COLO829 (cell line): ENCODE data around the gene ANO7.

ENCODE experiments used
- DNase-seq: peaks from one replicate; pipeline ENCODE4 v3.0.0; 2012; ENCODE audit warnings: low spot score

ANO7 gene

GRCh38 chr2:241208058-241208457 is 19.6 kb downstream of the ANO7 start:
- DNase-seq: no peak

DNA sequence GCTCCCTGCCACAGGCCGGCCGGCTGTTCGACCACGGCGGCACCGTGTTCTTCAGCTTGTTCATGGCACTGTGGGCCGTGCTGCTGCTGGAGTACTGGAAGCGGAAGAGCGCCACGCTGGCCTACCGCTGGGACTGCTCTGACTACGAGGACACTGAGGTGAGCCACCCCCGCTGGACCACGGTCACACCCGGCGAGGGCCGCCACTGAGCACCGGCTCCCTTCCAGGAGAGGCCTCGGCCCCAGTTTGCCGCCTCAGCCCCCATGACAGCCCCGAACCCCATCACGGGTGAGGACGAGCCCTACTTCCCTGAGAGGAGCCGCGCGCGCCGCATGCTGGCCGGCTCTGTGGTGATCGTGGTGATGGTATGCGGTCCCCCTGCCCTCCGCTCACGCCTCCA is 20.8 kb downstream of the ANO7 start:
- DNase-seq: no peak

DNA sequence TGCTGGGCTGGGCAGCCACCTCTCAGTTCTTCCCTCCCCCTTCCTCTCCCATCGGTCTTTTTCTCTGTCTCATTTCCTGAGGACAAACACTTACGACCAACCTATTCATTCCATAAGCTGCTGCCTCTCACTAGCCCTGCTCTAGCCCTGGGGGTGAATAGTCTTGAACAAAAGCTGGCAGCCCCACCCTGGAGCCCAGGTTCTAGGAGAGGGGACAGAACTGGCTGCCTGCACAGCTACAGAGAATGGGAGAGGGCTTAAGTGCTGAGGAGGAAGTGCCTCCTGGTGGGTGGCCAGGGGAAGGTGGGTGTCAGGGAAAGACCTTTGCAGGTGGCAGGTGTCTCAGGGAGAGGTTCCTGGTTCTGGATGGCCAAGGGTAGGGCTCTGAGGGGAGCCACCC is 22.8 kb downstream of the ANO7 start:
- DNase-seq: no peak

GRCh38 chr2:241213041-241213440 is 24.6 kb downstream of the ANO7 start:
- no peak for DNase-seq

DNA sequence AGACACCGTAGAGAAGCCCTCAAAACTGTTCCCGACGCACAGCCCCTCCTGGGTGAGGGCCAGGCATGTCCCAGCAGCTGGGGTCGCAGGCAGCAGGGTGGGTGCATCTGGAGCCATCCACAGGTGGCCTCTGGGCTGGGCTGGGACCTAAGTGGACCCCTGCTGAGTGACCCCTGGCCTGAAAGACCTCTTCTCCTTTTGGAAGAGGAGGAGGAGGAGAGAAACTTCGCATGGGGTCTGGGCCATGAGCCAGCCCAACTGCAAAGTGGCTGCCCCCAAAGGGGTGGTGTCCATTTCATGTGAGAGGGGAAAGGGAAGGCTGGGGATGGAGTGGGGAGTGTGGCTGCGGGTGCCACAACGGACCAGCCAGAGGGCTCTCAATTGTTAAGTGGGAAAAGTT is 25.1 kb downstream of the ANO7 start:
- no peak for DNase-seq

DNA sequence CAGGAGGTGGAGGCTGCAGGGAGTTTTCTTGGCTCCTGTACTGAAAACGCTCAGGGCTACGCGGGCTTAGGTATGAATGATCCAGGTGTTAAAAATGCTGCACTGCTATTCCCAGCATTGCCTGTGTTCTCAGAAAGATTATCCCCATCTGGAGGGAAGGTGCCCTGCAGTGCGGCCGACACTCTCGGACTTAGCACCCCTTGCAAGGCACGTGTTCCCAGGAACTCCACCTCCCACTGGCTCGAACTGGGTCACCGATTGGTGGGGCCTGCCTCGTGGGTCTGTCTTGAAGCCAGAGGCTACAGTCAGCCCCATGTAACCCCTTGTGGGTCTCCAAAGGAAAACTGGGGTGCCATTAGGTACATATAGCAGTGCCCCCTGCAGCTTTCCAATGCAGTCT is 25.7 kb downstream of the ANO7 start:
- no peak for DNase-seq

- no peak for DNase-seq
Observed at GRCh38 chr2:241214766-241215165, 26.3 kb downstream of the ANO7 start.

DNA sequence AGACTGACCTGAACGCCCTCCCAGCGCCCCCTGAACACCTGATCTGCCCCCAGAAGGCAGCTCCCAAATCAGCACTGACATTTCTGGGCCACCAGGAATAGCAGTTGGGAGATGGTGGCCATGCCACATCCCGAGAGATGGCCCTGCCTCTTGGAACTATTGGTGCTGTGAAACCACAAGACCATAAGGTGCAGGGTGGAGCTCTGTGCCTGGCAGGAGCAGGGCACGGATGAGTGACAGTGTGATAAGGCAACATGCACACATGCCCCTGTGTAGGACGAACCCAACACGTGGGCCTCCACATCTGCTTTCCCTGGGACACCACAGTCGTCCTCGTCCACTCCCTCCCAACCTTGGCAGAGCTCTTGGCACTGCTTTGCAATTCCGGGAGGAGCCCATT is 26.9 kb downstream of the ANO7 start:
- DNase-seq: no peak

GRCh38 chr2:241216211-241216761 is 27.8 kb downstream of the ANO7 start:
- no peak for DNase-seq

DNA sequence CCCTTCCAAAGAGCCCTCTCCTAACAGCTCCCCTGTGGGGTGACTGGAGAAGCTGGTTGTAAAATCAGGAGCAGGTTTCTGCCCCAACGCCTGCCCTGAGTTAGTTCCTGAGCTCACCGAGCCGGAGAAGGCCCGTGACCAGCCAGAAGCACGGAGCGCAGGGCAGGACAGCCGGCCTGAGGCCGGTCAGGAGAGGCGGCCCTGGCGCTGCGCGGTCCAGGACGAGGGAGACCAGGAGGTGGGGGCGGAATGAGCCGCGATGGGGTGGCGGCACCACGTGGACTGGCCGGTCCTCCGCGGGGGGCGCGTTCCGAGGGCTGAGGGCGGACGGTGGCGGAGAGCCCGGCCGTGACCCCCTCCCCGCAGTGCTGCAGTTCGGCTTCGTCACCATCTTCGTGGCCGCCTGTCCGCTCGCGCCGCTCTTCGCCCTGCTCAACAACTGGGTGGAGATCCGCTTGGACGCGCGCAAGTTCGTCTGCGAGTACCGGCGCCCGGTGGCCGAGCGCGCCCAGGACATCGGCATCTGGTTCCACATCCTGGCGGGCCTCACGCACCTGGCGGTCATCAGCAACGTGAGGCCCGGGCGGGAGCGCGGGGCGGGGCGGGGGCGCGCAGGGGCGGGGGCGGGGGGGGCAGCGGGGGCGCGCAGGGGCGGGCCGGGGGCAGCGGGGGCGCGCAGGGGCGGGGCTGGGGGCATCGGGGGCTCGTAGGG is 29.0 kb downstream of the ANO7 start:
- DNase-seq: peak; percentile 56

- no peak for DNase-seq
Observed at GRCh38 chr2:241218131-241219029, 29.9 kb downstream of the ANO7 start.

DNA sequence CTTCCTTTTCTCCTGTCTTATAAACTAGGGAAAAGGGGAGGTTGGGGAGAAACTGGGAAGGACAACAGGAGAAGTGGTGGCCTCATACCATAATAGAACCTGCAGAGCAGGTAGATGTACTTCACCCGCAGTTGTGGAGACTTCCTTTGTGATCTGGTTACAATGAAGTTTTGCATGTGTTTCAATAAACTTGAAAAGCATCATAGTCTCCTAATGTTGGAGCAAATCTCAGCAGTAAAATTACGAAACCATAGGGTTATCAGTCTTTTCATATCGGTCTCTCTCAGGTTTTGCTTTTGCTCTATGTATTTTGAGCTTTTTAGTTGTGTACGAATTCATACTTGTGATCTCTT is 30.5 kb downstream of the ANO7 start:
- DNase-seq: no peak

GRCh38 chr2:241219856-241220356 is 31.4 kb downstream of the ANO7 start:
- DNase-seq: no peak

GRCh38 chr2:241223211-241224017 is 34.9 kb downstream of the ANO7 start:
- DNase-seq: no peak

GRCh38 chr2:241224018-241224850 is 35.8 kb downstream of the ANO7 start:
- DNase-seq: peak; percentile 70

- DNase-seq: no peak
Observed at GRCh38 chr2:241224851-241225438, 36.5 kb downstream of the ANO7 start.

DNA sequence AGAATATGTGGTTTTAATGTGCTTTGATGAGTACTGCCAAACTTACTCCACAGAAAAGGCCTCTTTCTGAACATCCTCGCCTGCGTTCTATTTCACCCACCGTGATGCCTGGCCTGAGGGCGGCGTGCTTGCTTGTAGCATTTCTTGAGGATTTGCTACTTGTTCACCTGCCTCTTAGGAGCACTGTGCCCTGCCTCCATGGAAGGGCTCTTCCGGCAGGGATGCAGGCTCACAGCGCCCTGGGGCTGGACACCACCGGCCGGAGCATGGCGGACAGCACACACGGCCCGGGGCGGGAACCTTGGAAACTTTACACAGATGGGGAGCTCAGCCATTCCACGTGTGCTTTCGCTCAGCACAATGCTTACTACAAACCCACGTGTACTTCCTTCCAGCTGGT is 37.1 kb downstream of the ANO7 start:
- DNase-seq: no peak

DNA sequence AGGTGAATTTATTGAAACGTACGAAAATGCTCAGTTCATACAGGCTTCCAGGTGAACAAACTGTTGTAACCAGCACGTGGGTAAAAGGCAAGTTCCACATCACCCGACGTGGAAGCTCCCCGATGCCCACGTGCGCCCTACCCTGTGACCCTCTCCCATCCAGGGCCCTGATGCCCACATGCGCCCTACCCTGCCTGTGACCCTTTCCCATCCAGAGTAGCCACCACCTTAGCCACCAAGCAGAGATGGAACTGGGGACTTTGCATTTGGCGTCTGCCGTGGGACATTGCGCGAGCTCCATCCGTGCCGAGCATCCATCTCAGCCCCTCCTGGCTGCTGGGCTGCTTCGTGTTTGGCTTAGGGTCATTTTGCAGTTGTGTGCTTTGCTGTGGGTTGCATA is 37.5 kb downstream of the ANO7 start:
- DNase-seq: no peak

- no peak for DNase-seq
Observed at GRCh38 chr2:241226723-241227572, 38.5 kb downstream of the ANO7 start.

GRCh38 chr2:241227594-241227993 is 39.1 kb downstream of the ANO7 start:
- no peak for DNase-seq
